Epidermal melanocyte (primary cell): ENCODE results near the gene ATXN7L1.
A peak's percentile ranks its signal among the peaks of the same experiment; 100 is the strongest.

Source experiments
- DNase-seq: peaks from one replicate; pipeline ENCODE4 v3.0.0; 2011; ENCODE audit warnings: low spot score; ENCODE audit not compliant: insufficient read length

ATXN7L1 gene

GRCh38 chr7:105829681-105830322 lies 46.6 kb downstream of the ATXN7L1 start:
- DNase-seq, result peak; percentile 33

GRCh38 chr7:105828141-105828540 lies 48.3 kb downstream of the ATXN7L1 start:
- no peak for DNase-seq

GRCh38 chr7:105827151-105827875 lies 49.1 kb downstream of the ATXN7L1 start:
- DNase-seq, result no peak

- DNase-seq, result no peak
Measured at GRCh38 chr7:105826143-105826542, 50.3 kb downstream of the ATXN7L1 start.

- DNase-seq, result no peak
Measured at GRCh38 chr7:105825371-105825770, 51.0 kb downstream of the ATXN7L1 start.

GRCh38 chr7:105822806-105823205 lies 53.6 kb downstream of the ATXN7L1 start:
- no peak for DNase-seq

GRCh38 chr7:105821527-105821926 lies 54.9 kb downstream of the ATXN7L1 start:
- DNase-seq, result no peak

GRCh38 chr7:105820363-105821066 lies 55.9 kb downstream of the ATXN7L1 start:
- no peak for DNase-seq

GRCh38 chr7:105819559-105819958 lies 56.8 kb downstream of the ATXN7L1 start:
- no peak for DNase-seq

- no peak for DNase-seq
Measured at GRCh38 chr7:105816954-105817615, 59.3 kb downstream of the ATXN7L1 start.

GRCh38 chr7:105816266-105816843 lies 60.0 kb downstream of the ATXN7L1 start:
- DNase-seq, result no peak

- DNase-seq, result no peak
Measured at GRCh38 chr7:105815576-105815975, 60.8 kb downstream of the ATXN7L1 start.

- DNase-seq, result no peak
Measured at GRCh38 chr7:105814481-105814880, 61.9 kb downstream of the ATXN7L1 start.

GRCh38 chr7:105811189-105811847 lies 65.1 kb downstream of the ATXN7L1 start:
- DNase-seq, result no peak

- no peak for DNase-seq
Measured at GRCh38 chr7:105810556-105810955, 65.8 kb downstream of the ATXN7L1 start.

- DNase-seq, result no peak
Measured at GRCh38 chr7:105808703-105809590, 67.5 kb downstream of the ATXN7L1 start.

GRCh38 chr7:105808209-105808608 lies 68.2 kb downstream of the ATXN7L1 start:
- DNase-seq, result no peak

- no peak for DNase-seq
Measured at GRCh38 chr7:105807448-105807762, 69.0 kb downstream of the ATXN7L1 start.

- DNase-seq, result peak; percentile 55
Measured at GRCh38 chr7:105806592-105807447, 69.6 kb downstream of the ATXN7L1 start.
